OCI-LY7 (cell line): Measurements from ENCODE around the gene WSB2.

ENCODE experiments used
- CTCF ChIP-seq: fragments of 200-600 bp; sonication (generic); conservative IDR thresholded peaks from 2 replicates; pipeline ENCODE4 v1.5.1; 2014; ENCODE audit warnings: mild to moderate bottlenecking, antibody characterized with exemption, low read length, moderate library complexity, mixed read lengths
- EZH2phosphoT487 ChIP-seq: fragments of 200-600 bp; sonication (generic); IDR thresholded peaks from 2 replicates; pipeline ENCODE4 v1.6.1; 2018; ENCODE audit warnings: low read depth, borderline replicate concordance, mild to moderate bottlenecking, mixed run types, antibody characterized with exemption, low read length, moderate library complexity, mixed read lengths

- no peak for TF ChIP-seq CTCF
- no peak for TF ChIP-seq EZH2phosphoT487
These were observed 40.9 kb downstream of the WSB2 start for GRCh38 chr12:118020036-118020435.
